Stimulated activated effector memory CD8-positive, alpha-beta T cell treated with anti-CD3 and anti-CD28 coated beads, Interleukin-12 subunit alpha, Interleukin-12 subunit beta, amount 100 ng/mL, for 72 hours (primary cell): ENCODE data around the gene A3GALT2.
A peak's percentile ranks its signal among the peaks of the same experiment; 100 is the strongest.

Experiments
- ATAC-seq: fragments of 150-1000 bp; cut with Tn5 transposase; 2 replicates; pipeline ENCODE4 v1.10.0; 2021
- DNase-seq, 2 donors: peaks; one replicate each; pipeline ENCODE4 v3.0.0; 2021 to 2022; ENCODE audit warnings: low spot score in 2 of 2
- H3K27ac Mint-ChIP-seq: one replicate; pipeline ENCODE4 v1.8.0; 2022; ENCODE audit warnings: mild to moderate bottlenecking, mixed read lengths
- H3K36me3 Mint-ChIP-seq: one replicate; pipeline ENCODE4 v1.8.0; 2022; ENCODE audit warnings: mild to moderate bottlenecking, mixed read lengths
- H3K4me1 Mint-ChIP-seq: one replicate; pipeline ENCODE4 v1.8.0; 2022; ENCODE audit warnings: mixed read lengths
- H3K4me3 Mint-ChIP-seq: one replicate; pipeline ENCODE4 v1.8.0; 2022; ENCODE audit warnings: mild to moderate bottlenecking, mixed read lengths
- H3K9me3 Mint-ChIP-seq: one replicate; pipeline ENCODE4 v1.8.0; 2022; ENCODE audit warnings: mixed read lengths

Gene A3GALT2

GRCh38 chr1:33282791-33283190 lies 38.1 kb downstream of the A3GALT2 start:
- no peak overlapping the region for H3K4me3 Mint-ChIP-seq
- DNase-seq (no peak), ATAC-seq (no peak)
- peaks cover 27% of the 10 kb centered on the region for H3K36me3 Mint-ChIP-seq
- no peaks in the 10 kb centered on the region for H3K9me3 Mint-ChIP-seq
- H3K27ac Mint-ChIP-seq = no peak overlapping the region
- H3K4me1 Mint-ChIP-seq = no peaks in the 10 kb centered on the region

DNA sequence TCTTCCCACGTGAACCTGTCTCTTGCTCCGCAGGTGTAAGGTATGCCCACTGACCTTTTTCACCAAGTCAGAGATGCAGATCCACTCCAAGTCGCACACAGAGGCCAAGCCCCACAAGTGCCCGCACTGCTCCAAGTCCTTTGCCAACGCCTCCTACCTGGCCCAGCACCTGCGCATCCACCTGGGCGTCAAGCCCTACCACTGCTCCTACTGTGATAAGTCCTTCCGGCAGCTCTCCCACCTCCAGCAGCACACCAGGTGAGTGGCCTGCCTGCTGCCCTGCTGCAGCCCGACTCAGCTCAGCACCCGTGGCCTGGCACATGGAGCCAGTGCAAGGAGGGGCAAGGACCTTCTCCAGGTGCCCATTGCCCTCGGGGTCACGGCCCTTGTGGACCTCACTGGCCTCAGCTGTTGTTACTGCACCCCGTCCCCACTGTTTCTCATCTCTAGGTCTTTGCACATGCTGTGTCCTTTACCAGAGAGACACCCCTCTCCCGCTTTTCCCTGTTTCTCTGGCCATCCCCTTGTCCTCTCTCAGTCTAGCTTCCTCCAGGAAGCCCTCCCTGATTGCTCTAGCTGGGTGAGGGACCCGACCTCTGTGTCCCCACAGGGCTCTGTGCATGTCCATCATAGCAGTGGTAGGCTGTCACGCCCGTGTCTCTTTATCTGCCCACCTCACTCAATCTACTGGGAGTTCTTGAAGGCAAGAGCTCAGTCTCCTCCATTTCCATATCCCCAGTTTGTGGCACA lies 39.2 kb downstream of the A3GALT2 start:
- H3K27ac Mint-ChIP-seq = no peak overlapping the region

GRCh38 chr1:33280091-33280661 lies 40.7 kb downstream of the A3GALT2 start:
- Mint-ChIP-seq H3K4me3 (no peak overlapping the region), H3K27ac (no peak overlapping the region), H3K4me1 (no peaks in the 10 kb centered on the region), H3K36me3 (peaks cover 21% of the 10 kb centered on the region), H3K9me3 (no peaks in the 10 kb centered on the region)
- ATAC-seq = no peak
- DNase-seq = no peak

More for the DNA sequence above, 39.2 kb downstream of the A3GALT2 start:
- ATAC-seq (no peak), DNase-seq (no peak)
- Mint-ChIP-seq H3K4me1 (no peaks in the 10 kb centered on the region), H3K9me3 (no peaks in the 10 kb centered on the region), H3K4me3 (no peak overlapping the region), H3K36me3 (peaks cover 27% of the 10 kb centered on the region)

DNA sequence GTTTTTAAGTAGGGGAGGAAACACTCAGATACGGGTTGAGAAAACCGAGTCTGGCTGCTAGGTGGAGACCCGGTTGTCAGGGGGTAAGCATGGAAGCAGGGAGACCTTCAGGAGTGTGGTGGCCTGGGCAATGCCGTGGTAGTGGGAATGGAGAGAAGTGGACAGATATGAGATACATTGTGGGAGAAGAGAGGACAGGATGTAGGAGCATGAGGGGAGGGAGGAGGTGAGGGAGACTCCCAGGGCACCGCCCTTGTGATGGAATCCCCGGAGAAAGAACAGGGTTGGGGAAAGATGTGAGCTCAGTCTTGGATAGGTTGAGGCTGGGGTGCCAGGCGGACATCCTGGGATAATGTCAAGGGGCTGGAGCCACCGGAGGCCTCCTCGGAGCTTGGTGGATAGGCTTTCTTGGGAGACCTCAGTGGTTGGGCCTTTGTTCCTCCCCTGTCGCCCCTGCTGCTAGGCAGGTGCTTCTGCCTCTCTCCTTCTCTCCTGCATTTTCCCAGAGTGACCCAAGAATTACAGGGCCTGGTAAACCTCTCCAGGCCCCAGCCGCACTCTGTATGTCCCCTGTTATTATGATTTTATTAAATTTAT lies 43.3 kb downstream of the A3GALT2 start:
- no peak overlapping the region for H3K4me3 Mint-ChIP-seq
- peak overlapping the region; percentile 7 for H3K27ac Mint-ChIP-seq
- peaks cover 6% of the 10 kb centered on the region for H3K36me3 Mint-ChIP-seq
- no peaks in the 10 kb centered on the region for H3K9me3 Mint-ChIP-seq
- no peak for ATAC-seq
- peaks cover 20% of the 10 kb centered on the region for H3K4me1 Mint-ChIP-seq
- DNase-seq = no peak

GRCh38 chr1:33276573-33277298 lies 44.2 kb downstream of the A3GALT2 start:
- peaks cover 28% of the 10 kb centered on the region for H3K4me1 Mint-ChIP-seq
- no peak overlapping the region for H3K4me3 Mint-ChIP-seq
- no peaks in the 10 kb centered on the region for H3K9me3 Mint-ChIP-seq
- no peak for DNase-seq
- H3K36me3 Mint-ChIP-seq = no peaks in the 10 kb centered on the region
- ATAC-seq = no peak
- H3K27ac Mint-ChIP-seq = peak overlapping the region; percentile 7

DNA sequence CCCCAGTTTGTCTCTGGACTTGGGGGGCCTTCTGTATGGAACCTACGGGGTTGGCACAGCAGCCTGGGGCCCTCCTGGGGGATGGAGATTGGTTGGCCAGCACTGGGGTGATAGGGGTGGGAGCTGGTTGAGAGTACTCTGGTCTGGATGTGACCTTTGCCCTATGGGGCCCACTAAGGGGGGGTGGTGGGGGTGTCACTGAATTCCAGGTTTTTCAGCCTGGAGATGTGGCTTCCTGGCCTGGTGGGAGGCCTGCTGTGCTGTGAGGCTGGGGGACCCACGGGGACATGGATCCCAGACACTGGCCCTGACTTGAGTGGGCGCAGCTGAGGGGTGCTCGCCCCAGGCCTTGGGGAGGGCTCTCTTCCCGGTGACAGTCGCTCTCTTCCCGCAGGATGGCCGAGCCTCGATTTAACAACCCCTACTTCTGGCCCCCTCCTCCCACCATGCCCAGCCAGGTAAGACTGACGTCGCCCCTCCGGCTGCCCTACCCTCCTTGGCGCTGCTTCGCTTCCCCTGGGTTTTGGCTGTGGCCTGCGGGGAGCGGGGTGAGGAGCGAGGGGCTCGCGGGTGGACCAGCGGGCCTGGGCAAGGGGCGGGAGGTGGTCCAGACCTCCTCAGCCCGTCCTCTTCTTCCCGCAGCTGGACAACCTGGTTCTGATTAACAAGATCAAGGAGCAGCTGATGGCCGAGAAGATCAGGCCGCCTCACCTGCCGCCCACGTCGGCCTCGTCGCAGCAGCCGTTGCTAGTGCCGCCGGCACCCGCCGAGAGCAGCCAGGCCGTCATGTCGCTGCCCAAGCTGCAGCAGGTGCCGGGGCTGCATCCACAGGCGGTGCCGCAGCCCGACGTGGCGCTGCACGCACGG lies 45.0 kb downstream of the A3GALT2 start:
- no peaks in the 10 kb centered on the region for H3K36me3 Mint-ChIP-seq
- no peak for DNase-seq
- no peaks in the 10 kb centered on the region for H3K9me3 Mint-ChIP-seq
- no peak overlapping the region for H3K27ac Mint-ChIP-seq
- peaks cover 36% of the 10 kb centered on the region for H3K4me1 Mint-ChIP-seq
- no peak overlapping the region for H3K4me3 Mint-ChIP-seq
- ATAC-seq = no peak

DNA sequence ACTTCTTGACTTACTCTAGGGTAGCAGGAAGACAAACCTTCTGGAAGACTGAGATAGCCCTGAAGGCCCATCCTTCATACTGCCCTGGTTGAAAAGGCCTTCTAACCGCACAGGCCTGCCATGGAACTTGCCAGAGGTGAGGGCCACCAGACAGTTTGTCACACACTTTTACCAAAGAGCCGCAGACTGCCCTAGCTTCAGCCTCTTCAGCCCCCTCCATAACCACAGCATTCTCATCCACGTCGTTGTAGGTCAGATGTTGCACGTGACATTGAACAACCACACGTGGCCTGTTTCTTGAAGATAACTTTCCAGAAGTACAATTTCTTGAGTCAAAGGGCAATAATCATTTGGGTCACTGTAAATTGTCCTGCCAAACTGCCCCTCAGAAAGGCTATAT lies 45.7 kb downstream of the A3GALT2 start:
- Mint-ChIP-seq H3K4me3 (no peak overlapping the region), H3K4me1 (peaks cover 40% of the 10 kb centered on the region), H3K27ac (peak overlapping the region; percentile 95), H3K36me3 (no peaks in the 10 kb centered on the region), H3K9me3 (no peaks in the 10 kb centered on the region)
- no peak for DNase-seq
- ATAC-seq = no peak

- Mint-ChIP-seq H3K9me3 (no peaks in the 10 kb centered on the region), H3K4me3 (no peak overlapping the region), H3K36me3 (no peaks in the 10 kb centered on the region), H3K27ac (peak overlapping the region; percentile 95), H3K4me1 (peaks cover 40% of the 10 kb centered on the region)
- no peak for ATAC-seq
- DNase-seq = no peak
Observed at GRCh38 chr1:33274446-33274845, 46.5 kb downstream of the A3GALT2 start.

- Mint-ChIP-seq H3K36me3 (no peaks in the 10 kb centered on the region), H3K4me1 (peaks cover 40% of the 10 kb centered on the region), H3K4me3 (no peak overlapping the region), H3K27ac (peak overlapping the region; percentile 95), H3K9me3 (no peaks in the 10 kb centered on the region)
- DNase-seq (no peak), ATAC-seq (no peak)
Observed at GRCh38 chr1:33273961-33274371, 46.9 kb downstream of the A3GALT2 start.

GRCh38 chr1:33273406-33273805 lies 47.5 kb downstream of the A3GALT2 start:
- ATAC-seq = peak; percentile 76
- Mint-ChIP-seq H3K27ac (peak overlapping the region; percentile 95), H3K4me1 (peaks cover 44% of the 10 kb centered on the region), H3K9me3 (no peaks in the 10 kb centered on the region), H3K36me3 (no peaks in the 10 kb centered on the region), H3K4me3 (peak overlapping the region; percentile 2)
- DNase-seq = no peak

DNA sequence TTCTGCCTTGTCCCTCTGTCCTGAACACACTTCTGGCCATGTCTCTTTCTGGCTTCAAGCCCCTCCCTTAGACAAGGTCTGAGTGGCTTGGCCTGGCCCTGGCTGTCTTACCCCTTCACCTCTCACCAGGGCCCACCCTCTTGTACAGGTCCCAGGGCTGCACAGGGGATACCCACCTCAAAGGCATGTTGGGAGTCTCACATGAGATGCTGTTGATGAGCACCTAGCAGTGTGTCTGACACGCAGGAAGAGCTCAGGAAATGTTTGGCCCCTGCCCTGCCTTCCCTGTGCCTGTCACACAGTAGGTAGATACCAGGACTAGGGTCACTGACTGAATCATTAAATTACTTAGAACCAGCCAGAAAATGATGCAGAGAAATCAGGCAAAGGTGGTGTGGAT lies 48.0 kb downstream of the A3GALT2 start:
- Mint-ChIP-seq H3K27ac (peak overlapping the region; percentile 95), H3K36me3 (no peaks in the 10 kb centered on the region), H3K4me1 (peaks cover 48% of the 10 kb centered on the region), H3K4me3 (peak overlapping the region; percentile 2), H3K9me3 (no peaks in the 10 kb centered on the region)
- ATAC-seq (peak; percentile 33), DNase-seq (no peak)

DNA sequence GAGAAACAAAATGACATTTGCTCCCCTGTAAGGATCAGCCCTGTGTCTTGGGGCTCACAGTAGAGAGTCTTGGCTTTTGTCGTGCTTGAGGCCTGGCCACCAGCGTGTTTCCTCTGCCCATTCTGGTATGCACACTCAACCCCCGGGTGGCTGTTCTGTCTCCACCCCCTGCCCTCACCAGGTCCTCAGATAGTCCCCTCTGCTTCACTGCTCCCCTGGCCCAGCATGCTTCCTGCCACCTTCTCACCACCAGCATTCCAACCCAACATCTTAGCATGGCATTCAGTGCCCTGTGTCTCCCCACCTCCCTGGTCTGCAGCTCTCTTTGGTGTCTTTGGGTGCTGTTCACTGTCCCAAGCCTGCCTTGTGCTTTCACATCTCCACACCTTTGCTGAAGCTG lies 48.4 kb downstream of the A3GALT2 start:
- H3K9me3 Mint-ChIP-seq = no peaks in the 10 kb centered on the region
- no peak overlapping the region for H3K4me3 Mint-ChIP-seq
- no peak for DNase-seq
- H3K4me1 Mint-ChIP-seq = peaks cover 48% of the 10 kb centered on the region
- ATAC-seq = no peak
- H3K27ac Mint-ChIP-seq = peak overlapping the region; percentile 95
- H3K36me3 Mint-ChIP-seq = no peaks in the 10 kb centered on the region

GRCh38 chr1:33271666-33272505 lies 49.0 kb downstream of the A3GALT2 start:
- ATAC-seq = no peak
- no peak for DNase-seq
- peak overlapping the region; percentile 95 for H3K27ac Mint-ChIP-seq
- H3K9me3 Mint-ChIP-seq = no peaks in the 10 kb centered on the region
- H3K4me1 Mint-ChIP-seq = peaks cover 48% of the 10 kb centered on the region
- no peaks in the 10 kb centered on the region for H3K36me3 Mint-ChIP-seq
- no peak overlapping the region for H3K4me3 Mint-ChIP-seq

GRCh38 chr1:33270808-33271465 lies 50.0 kb downstream of the A3GALT2 start:
- Mint-ChIP-seq H3K4me3 (no peak overlapping the region), H3K4me1 (peaks cover 48% of the 10 kb centered on the region), H3K36me3 (no peaks in the 10 kb centered on the region), H3K27ac (peak overlapping the region; percentile 95), H3K9me3 (no peaks in the 10 kb centered on the region)
- ATAC-seq (no peak), DNase-seq (no peak)
